Activated T-helper 1 cell treated with anti-CD3 and anti-CD28 coated beads, Interleukin-2, amount 50 U/mL, for 16 hours (primary cell): Measurements from ENCODE around the gene APOA1.

ENCODE experiments used
- DNase-seq, 2 donors: peaks; one replicate each; pipeline ENCODE4 v3.0.0-alpha.2; 2020; ENCODE audit warnings: low read depth in 1 of 2, low spot score in 1 of 2

APOA1 gene

GRCh38 chr11:116837231-116838091, at the start of gene APOA1:
Gene APOA1 (minus strand): TSS chr11:116837622. CDS start chr11:116837387, 235 bp downstream.
- DNase-seq: no peak

GRCh38 chr11:116885951-116886655, 48.7 kb upstream of the APOA1 start:
- no peak for DNase-seq

- DNase-seq: no peak
Measured at GRCh38 chr11:116882386-116882785, 45.0 kb upstream of the APOA1 start.

- DNase-seq: no peak
Measured at GRCh38 chr11:116881143-116881542, 43.7 kb upstream of the APOA1 start.

GRCh38 chr11:116879800-116880625, 42.6 kb upstream of the APOA1 start:
- no peak for DNase-seq

GRCh38 chr11:116876656-116877055, 39.2 kb upstream of the APOA1 start:
- DNase-seq: no peak

- no peak for DNase-seq
Measured at GRCh38 chr11:116875194-116875593, 37.8 kb upstream of the APOA1 start.

GRCh38 chr11:116874251-116874650, 36.8 kb upstream of the APOA1 start:
- no peak for DNase-seq

- no peak for DNase-seq
Measured at GRCh38 chr11:116873381-116873780, 36.0 kb upstream of the APOA1 start.

GRCh38 chr11:116871248-116871647, 33.8 kb upstream of the APOA1 start:
- no peak for DNase-seq

- no peak for DNase-seq
Measured at GRCh38 chr11:116870054-116870453, 32.6 kb upstream of the APOA1 start.

GRCh38 chr11:116869610-116870009, 32.2 kb upstream of the APOA1 start:
- DNase-seq: no peak

- DNase-seq: no peak
Measured at GRCh38 chr11:116868066-116868465, 30.6 kb upstream of the APOA1 start.

GRCh38 chr11:116867619-116868018, 30.2 kb upstream of the APOA1 start:
- no peak for DNase-seq

- no peak for DNase-seq
Measured at GRCh38 chr11:116866804-116867455, 29.5 kb upstream of the APOA1 start.

GRCh38 chr11:116865696-116866095, 28.3 kb upstream of the APOA1 start:
- no peak for DNase-seq

- DNase-seq: no peak
Measured at GRCh38 chr11:116864531-116864930, 27.1 kb upstream of the APOA1 start.

- no peak for DNase-seq
Measured at GRCh38 chr11:116862951-116863350, 25.5 kb upstream of the APOA1 start.

- DNase-seq: no peak
Measured at GRCh38 chr11:116862185-116862584, 24.8 kb upstream of the APOA1 start.

GRCh38 chr11:116861539-116861938, 24.1 kb upstream of the APOA1 start:
- DNase-seq: no peak

- no peak for DNase-seq
Measured at GRCh38 chr11:116860303-116860702, 22.9 kb upstream of the APOA1 start.
